Epidermal melanocyte (primary cell): ENCODE results near the gene BMPR1A.
A peak's percentile ranks its signal among the peaks of the same experiment; 100 is the strongest.

Experiments
- DNase-seq: peaks from one replicate; pipeline ENCODE4 v3.0.0; 2011; ENCODE audit warnings: low spot score; ENCODE audit not compliant: insufficient read length

The BMPR1A gene

DNA sequence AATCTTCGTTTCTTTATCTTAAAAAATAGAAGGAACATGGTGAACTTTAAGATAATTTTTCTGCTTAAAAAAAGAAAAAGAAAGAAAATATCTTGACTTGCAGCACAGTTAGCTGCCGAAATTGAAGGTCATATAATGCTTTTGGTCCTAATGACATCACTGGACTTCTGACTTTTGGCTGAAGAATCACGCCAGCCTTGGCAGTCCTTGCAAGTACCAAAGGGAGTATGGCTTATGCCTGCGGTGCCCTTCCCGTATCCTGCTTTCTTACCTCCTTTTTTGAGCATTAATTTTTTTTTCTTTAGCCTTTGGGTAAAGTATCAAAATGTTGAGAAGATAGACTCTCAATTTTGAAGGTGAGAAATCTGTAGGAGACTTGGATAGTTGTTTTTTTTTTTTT, 7.0 kb downstream of the BMPR1A start:
- DNase-seq = no peak

DNA sequence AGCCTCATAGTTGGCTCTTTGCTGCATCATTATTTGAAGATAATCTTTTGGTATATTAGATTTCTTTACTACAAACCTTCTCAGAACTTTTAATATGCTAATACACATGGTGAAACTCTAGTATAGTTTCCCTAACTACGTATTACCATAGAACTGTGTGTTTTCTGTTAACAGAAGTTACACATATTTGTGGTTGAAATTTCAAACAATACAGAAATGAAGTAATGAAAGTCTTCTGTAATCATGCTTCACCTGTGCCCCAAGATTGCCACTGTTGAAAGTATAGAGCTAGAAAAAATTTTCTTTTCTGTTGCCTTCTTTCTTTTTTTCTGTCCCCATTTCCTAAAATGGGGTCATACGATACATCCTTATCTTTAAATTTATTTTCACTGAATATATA, 9.1 kb downstream of the BMPR1A start:
- DNase-seq = no peak

GRCh38 chr10:86768412-86769062, 12.1 kb downstream of the BMPR1A start:
- DNase-seq = no peak

GRCh38 chr10:86769991-86770390, 13.6 kb downstream of the BMPR1A start:
- DNase-seq = no peak

GRCh38 chr10:86770412-86770960, 14.1 kb downstream of the BMPR1A start:
- peak; percentile 46 for DNase-seq

GRCh38 chr10:86773498-86773897, 17.1 kb downstream of the BMPR1A start:
- DNase-seq = no peak

GRCh38 chr10:86775056-86775869, 18.8 kb downstream of the BMPR1A start:
- no peak for DNase-seq

GRCh38 chr10:86775870-86776180, 19.4 kb downstream of the BMPR1A start:
- no peak for DNase-seq

GRCh38 chr10:86779220-86780017, 23.0 kb downstream of the BMPR1A start:
- DNase-seq = no peak

- DNase-seq = no peak
These were observed 26.4 kb downstream of the BMPR1A start for GRCh38 chr10:86782701-86783418.

- no peak for DNase-seq
These were observed 28.6 kb downstream of the BMPR1A start for GRCh38 chr10:86785037-86785436.

DNA sequence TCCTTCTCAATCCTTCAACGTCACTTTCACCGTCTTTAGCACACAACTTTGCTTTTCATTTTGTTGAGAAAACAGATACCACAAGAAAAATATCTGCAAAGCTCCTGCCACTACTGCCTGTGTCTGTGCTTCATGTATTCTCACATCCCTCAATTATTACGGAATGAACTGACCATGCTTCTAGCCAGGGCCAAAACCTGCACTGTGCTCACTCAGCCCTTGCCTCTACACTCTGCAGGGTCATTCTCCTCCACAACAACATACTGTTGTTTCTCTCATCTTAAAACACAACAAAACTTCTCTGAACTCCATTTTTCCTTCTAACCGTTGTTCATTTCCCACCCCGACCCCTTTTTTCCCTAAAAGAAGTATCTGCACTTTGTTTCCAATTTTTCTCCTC, 29.5 kb downstream of the BMPR1A start:
- DNase-seq = no peak

DNA sequence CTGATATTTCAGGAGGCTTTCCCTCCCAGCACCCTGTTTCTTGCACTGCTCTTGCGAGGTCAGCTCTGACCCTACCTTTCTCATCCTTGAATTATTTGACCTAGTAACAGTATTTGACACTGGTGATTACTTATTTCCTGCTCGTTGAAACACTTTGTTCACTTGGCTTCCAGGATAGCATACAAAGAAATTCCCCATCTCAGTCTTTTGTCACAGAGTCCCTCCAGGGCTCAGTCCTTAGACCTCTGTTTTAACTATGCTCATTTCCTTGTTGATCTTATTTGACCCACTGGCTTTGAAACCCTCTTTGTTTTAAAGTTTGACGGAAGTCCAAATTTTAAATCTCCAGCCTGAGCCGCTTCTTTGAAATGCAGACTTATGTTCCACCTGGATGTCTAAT, 29.9 kb downstream of the BMPR1A start:
- no peak for DNase-seq

DNA sequence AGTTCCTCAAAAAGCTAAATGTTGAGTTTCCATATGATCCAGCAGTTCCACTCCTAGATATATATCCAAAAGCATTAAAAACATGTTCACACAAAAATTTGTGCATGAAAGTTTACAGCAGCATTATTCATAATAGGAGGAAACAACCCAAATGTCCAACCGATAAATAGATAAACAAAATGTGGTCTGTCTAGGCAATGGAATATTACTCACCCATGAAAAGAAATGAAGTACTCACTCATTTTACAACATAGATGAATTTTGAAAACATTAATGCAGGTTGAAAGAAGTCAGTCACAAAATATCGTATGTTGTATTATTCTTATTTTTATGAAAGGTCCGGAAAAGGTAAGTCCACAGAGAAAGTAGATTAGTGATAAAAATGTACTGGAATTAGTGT, 34.0 kb downstream of the BMPR1A start:
- DNase-seq = no peak

- no peak for DNase-seq
These were observed 36.2 kb downstream of the BMPR1A start for GRCh38 chr10:86792461-86793167.

DNA sequence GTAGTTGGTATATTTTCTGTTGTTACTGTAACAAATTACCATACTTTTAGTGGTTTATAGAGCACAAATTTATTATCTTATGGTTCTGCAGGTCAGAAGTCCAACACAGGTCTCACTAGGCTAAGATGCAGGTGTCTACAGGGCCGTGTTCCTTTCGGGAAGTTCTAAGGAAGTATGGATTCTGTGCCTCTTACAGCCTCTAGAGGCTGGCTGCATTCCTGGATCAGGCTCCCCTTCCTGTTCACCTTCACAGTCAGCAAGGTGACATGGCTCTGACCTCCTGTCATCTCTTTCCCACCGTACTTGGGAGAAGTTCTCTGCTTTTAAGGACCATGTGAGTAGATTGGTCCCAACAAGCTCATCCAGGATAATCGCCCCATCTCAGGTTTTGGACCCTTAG, 37.3 kb downstream of the BMPR1A start:
- no peak for DNase-seq

GRCh38 chr10:86795353-86795752, 38.9 kb downstream of the BMPR1A start:
- DNase-seq = no peak

DNA sequence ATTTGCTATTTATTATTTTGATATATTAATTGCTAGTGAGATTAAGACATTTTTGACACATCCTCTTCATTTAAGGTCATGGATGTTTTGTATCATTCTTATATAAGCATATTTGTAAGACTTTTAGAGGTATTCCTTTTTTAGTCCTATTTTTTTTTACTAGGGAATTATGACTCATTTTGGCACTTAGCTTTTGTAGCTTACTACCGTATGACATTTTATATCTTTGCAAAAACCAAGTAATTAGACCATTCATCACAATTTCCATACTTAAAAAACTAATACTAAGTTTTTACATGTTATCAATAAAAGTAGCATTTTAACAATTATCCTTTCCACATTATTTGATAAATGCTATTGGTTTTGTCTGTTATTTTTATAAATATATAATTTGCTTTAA, 41.6 kb downstream of the BMPR1A start:
- DNase-seq = no peak

- DNase-seq = no peak
These were observed 42.2 kb downstream of the BMPR1A start for GRCh38 chr10:86798611-86799010.

GRCh38 chr10:86799188-86799845, 42.9 kb downstream of the BMPR1A start:
- DNase-seq = no peak
